Hematopoietic multipotent progenitor cell treated with erythropoietin and hydrocortisone succinate and interleukin-3 and kit ligand, for 4 days (in vitro differentiated cells): ENCODE results near the gene MRPS15.
"Not testable (repeated sequence)": the region's sequence is repeated elsewhere in the genome, so short reads cannot be mapped to it uniquely, and the experiment has no call there.

Experiments
- DNase-seq: peaks from one replicate; pipeline ENCODE4 v3.0.0-alpha.2; 2015

The MRPS15 gene

GRCh38 chr1:36482724-36483388 lies 18.7 kb upstream of the MRPS15 start, which contains the start of gene CSF3R:
Gene CSF3R (minus strand): TSS chr1:36482913. CDS start chr1:36479496, 3,417 bp downstream.
- peak; percentile 81 for DNase-seq

GRCh38 chr1:36481771-36482723 lies 17.9 kb upstream of the MRPS15 start:
- DNase-seq: peak; percentile 51

GRCh38 chr1:36481091-36481490 lies 16.9 kb upstream of the MRPS15 start:
- DNase-seq: no peak

GRCh38 chr1:36480161-36480560 lies 16.0 kb upstream of the MRPS15 start:
- no peak for DNase-seq

- DNase-seq: no peak
Measured at GRCh38 chr1:36479505-36480051, 15.4 kb upstream of the MRPS15 start.

- DNase-seq: not testable (repeated sequence)
Measured at GRCh38 chr1:36477615-36478014, 13.4 kb upstream of the MRPS15 start.

GRCh38 chr1:36476945-36477344 lies 12.8 kb upstream of the MRPS15 start:
- DNase-seq: no peak

GRCh38 chr1:36475910-36476604 lies 11.9 kb upstream of the MRPS15 start:
- DNase-seq: peak; percentile 62

- no peak for DNase-seq
Measured at GRCh38 chr1:36475341-36475740, 11.2 kb upstream of the MRPS15 start.

- no peak for DNase-seq
Measured at GRCh38 chr1:36472656-36473055, 8.5 kb upstream of the MRPS15 start.

GRCh38 chr1:36471830-36472641 lies 7.9 kb upstream of the MRPS15 start:
- no peak for DNase-seq

GRCh38 chr1:36469163-36469562 lies 5.0 kb upstream of the MRPS15 start:
- no peak for DNase-seq

GRCh38 chr1:36467700-36468455 lies 3.7 kb upstream of the MRPS15 start:
- DNase-seq: no peak

- DNase-seq: no peak
Measured at GRCh38 chr1:36467027-36467410, 2.8 kb upstream of the MRPS15 start.

GRCh38 chr1:36466370-36467026 lies 2.3 kb upstream of the MRPS15 start:
- DNase-seq: no peak

GRCh38 chr1:36465731-36466369 lies 1.7 kb upstream of the MRPS15 start:
- no peak for DNase-seq

GRCh38 chr1:36464605-36465393 lies 615 bp upstream of the MRPS15 start:
- DNase-seq: no peak

GRCh38 chr1:36463463-36463802 lies 751 bp downstream of the MRPS15 start:
- DNase-seq: peak; percentile 26

- DNase-seq: peak; percentile 29
Measured at GRCh38 chr1:36458910-36459309, 5.3 kb downstream of the MRPS15 start.

GRCh38 chr1:36457691-36458090 lies 6.5 kb downstream of the MRPS15 start:
- peak; percentile 82 for DNase-seq
